A204.1 (cell line): ENCODE measurements around the gene METTL22.

Source experiments
- FAIRE-seq: peaks from 2 replicates; lab custom pipeline; 2012; peaks lifted over from hg19 to GRCh38; lab: Jason Lieb, UNC

METTL22 gene

GRCh38 chr16:8594149-8594666 is 27.3 kb upstream of the METTL22 start:
- FAIRE-seq: no peak

DNA sequence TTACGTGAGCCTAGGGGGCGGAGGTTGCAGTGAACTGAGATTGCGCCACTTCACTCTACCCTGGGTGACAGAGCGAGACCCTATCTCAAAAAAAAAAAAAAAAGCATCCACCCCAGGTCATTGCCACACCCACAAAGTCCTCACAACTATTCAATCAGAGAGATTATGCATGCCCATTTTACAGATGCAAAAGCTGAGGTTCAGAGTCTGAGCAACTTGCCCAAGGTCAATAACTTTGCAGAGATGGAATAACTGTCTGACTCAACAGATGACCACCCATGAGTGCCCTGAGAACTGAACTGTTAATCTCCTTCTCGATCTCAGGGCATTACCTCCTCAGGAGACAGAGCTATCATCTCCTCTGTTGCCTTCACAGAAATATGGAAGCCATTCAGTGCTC is 25.7 kb upstream of the METTL22 start:
- FAIRE-seq: no peak

- FAIRE-seq: no peak
These were observed 24.9 kb upstream of the METTL22 start for GRCh38 chr16:8596581-8596980.

DNA sequence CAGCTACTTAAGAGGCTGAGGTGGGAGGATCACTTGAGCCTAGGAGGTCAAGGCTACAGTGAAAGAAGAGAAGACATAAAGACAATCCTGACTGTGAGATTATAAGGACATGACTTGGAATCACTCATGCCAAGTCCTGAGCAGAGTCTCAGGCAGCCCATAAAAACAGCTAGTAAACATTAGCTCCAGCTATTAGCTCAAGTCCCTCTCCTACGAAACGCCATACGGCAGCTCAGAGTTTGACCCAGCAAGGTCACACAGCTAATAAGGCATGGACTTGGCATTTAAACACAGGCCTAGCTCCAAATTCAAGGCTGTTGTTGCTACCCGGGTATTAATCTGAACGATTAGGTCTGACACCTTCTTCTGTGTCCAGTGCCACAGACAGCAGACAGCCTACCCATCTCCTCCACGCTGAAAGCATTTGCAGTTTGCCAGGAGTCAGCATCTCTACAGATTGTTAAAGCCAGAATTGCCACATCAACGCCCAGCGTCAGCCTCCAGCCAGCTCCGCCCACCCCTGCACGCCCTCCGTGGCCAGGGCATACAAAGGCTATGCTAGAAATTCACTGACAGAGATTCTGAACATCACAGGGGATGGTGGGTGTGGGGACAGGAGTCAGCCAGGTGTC is 21.2 kb upstream of the METTL22 start:
- FAIRE-seq: no peak

DNA sequence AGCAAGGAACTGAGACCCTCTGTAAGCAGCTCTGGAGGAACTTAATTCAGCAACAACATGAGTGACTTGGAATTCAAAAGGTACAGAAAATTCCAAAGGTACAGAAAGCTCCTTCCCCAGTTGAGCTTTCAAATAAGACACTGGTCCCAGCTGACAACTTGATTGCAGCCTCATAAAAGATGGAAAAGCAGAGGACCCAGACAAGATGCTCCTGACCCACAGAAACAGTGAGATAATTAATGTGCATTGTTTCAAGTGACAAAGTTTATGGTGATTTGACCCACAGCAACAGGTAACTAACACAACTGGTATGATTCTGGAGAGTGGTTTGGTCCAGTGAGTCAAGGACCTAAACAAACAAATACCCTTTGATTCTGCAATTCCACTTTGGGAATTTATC is 15.9 kb upstream of the METTL22 start:
- FAIRE-seq: no peak

DNA sequence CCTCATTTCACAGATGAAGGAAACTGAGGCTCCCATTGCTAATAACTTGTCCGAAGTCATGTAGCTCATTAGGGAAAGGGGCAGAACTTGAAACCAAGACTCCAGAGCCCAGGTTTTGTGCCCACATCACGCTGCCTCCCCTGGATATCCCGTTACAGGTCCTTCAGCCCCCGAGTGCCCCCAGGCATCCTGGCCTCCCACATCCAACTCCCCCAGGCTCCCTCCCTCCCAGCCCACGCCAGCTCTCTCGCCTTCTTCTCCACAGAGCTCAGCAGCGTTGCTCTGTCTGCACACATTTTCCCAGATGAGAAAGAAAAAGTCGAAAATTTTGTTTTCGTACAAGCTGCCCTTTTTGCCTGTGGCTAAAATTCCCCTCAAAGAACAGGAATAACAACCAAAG is 14.3 kb upstream of the METTL22 start:
- no peak for FAIRE-seq

DNA sequence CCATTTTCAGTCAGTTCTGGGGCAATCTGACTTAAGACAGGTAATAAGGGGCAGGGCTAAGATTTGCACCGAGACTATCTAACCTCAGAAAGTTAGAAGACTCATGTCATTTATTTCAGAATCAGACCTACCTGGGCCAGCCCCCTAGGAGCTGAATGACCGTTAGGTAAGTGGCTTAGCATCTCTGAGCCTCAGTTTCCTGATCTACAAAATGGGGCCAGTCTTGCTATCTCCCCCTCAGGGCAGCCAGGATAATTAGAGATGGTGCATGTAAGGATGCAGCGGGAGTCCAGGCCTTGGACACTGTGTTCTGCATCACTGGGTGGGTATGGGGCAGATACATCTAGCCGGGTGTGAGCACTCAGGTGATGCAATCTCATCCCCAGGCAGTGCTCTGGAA is 10.4 kb upstream of the METTL22 start:
- no peak for FAIRE-seq

DNA sequence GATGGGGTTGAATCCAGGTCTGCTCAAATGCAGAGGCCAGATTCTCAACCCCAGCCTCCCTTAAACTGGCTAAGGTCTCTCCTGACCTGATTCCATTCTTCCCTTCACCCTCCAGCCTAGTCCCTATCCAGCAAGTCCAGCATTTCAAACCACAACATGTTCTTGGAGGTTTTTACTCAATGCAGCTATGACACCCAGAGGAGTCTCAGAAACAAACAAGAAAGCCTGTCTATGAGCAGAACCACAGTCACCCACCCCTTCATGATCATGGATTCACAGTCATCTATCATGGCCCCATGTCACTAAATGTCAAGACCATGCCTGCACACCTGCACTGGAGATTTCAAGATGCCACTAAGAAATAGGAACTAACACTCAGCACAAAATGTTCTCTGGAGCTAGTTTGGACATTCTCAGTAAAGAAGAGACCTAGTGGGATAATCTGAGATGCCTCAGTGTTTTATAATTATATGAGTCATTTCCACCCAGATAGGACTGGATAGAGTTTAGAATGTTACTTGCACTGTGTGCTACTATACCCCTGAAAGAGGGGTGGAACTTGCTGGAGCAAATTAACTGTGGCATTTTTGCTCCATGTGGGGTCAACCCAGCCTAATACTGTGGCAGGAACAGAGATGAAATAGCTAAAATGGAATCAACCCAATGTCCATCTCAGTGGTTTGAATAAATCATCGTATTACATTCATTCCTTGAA is 9.5 kb upstream of the METTL22 start:
- FAIRE-seq: no peak

DNA sequence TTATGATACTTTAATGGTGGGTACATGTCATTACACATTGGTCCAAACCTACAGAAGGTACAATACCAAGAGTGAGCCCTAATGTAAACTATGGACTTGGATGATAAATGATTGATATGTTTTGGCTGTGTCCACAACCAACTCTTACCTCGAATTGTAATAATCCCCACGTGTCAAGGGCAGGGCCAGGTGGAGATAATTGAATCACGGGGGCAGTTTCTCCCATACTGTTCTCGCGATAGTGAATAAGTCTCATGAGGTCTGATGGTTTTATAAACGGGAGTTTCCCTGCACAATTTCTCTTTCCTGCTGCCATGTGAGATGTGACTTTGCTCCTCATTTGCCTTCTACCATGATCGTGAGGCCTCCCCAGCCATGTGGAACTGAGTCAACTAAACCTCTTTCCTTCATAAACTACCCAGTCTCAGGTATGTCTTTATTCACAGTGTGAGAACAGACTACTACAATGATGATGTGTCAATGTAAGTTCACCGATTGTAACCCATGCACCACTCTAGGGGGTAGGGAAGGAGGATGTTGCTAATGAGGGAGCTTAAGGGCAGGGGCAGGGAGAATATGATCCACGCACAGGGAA is 7.0 kb upstream of the METTL22 start:
- no peak for FAIRE-seq

GRCh38 chr16:8619671-8620370 is 1.7 kb upstream of the METTL22 start:
- no peak for FAIRE-seq

- no peak for FAIRE-seq
These were observed 963 bp upstream of the METTL22 start for GRCh38 chr16:8620535-8620934.

- FAIRE-seq: no peak
These were observed 301 bp upstream of the METTL22 start for GRCh38 chr16:8621222-8621571.

GRCh38 chr16:8622315-8622656 is 788 bp downstream of the METTL22 start:
- FAIRE-seq: no peak

DNA sequence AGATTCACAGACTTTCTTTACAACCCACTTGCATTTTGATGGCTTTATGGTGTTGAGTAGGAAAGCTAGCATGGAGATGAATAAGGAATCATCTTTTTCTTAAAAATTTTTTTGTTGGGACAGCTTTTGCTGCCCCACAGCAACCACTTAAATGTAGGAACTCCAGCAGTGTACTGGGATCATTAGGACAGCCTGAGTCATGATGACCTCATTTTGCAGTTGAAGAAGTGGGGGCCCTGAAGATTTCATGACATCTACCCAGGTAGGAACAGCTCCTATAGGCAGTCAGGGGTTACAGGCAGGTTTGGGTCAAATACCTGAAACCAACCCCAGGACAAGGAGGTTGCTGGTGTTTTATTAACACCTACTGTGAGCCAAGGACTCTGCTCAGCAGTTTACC is 2.1 kb downstream of the METTL22 start:
- FAIRE-seq: no peak

GRCh38 chr16:8625491-8626087 is 4.1 kb downstream of the METTL22 start:
- no peak for FAIRE-seq

DNA sequence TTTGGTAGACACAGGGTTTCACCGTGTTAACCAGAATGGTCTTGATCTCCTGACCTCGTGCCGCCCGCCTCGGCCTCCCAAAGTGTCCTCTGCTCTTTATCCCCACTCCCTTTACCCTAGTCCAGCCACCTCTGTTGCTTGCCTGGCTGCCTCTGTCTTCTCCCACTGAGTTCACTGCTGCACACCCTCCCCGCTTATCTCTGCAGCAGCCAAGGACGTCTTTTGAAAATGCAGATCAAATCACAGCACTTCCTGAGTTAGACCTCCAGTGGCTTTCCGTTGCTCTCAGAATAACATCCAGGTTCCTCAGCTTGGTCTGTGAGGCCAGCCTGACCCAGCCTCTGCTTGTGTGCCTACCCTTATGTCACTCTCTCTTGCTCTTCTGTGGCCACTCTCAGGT is 5.4 kb downstream of the METTL22 start:
- no peak for FAIRE-seq

DNA sequence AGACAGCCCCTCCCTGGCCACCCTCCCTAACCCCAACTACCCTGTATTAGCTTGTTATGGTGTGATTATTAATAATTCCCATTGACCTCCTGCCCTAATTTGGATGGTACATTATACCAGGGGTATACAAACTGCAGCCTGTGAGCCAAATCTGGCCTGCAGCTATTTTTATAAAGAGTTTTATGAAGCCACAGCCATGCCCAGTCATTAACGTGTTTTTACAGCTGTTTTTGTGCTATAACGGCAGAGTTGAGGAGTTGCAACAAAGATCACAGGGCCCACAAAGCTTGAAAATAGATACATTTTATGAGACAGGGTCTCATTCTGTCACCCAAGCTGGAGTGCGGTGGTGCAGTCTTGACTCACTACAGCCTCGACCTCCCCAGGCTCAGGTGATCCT is 6.0 kb downstream of the METTL22 start:
- no peak for FAIRE-seq

DNA sequence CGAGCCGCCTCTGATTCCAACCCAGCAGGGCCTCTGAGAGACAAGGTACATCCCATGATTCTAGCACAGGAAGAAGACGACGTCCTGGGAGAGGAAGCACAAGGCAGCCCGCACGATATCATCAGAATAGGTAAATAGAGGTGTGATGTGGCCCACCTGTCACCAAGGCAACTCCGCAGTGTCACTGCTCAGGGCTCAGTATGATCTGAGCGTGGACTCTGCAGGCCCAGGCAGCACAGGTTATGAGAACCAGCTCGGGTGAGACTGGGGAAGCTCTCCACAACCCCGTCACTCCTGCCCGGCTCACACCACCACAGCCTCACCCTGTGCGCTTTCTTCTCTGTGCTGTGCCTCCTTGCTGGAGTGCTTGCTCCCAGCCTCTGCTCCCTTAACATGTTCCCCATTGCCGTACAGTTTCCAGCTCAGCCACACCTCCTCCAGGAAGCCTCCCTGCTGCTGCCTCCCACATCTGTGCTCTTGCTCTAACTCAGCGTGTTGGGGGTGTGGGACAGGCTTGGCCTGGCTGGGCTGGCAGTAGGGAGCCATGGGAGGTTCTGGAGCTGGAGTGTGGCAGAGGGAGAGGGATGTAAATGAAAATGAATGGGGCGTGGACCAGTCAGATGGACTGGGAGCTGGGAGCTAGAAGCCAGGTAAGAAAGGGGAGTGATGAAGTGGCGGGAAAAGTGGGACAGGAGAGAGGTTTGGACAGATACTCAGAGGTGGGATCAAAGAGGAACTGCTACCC is 7.7 kb downstream of the METTL22 start:
- no peak for FAIRE-seq

DNA sequence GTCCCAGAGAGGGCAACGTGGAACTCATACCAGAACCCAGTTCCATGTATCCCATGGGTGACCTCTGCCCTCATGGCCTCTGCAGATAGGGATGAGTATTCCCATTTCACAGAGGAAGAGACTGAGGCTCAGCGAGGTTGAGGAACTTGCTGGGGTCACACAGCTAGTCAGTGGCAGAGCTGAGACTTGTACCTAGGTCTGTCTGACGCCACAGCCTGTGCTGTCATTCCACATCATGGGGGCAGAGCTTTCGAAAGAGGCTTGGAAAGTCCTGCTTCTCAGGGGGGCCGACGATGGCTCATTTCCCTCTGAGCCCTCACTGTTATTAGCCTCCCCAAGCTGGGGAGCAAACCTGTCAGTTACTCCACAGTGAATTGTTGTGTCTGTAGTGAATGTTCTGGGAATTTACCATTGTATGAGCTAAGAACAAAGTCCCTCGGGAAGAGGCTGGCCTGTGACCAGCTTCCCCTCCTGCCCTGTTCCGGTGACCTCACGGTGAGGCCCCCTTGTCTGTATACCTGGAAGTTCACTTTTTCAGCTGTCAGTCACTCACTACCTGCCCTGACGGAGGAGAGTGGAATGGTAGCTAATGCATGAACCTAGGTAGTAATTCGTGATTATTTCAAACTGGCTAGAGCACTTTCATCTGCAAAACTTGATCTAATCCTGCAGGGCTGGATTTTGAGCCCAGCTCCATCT is 8.9 kb downstream of the METTL22 start:
- no peak for FAIRE-seq

DNA sequence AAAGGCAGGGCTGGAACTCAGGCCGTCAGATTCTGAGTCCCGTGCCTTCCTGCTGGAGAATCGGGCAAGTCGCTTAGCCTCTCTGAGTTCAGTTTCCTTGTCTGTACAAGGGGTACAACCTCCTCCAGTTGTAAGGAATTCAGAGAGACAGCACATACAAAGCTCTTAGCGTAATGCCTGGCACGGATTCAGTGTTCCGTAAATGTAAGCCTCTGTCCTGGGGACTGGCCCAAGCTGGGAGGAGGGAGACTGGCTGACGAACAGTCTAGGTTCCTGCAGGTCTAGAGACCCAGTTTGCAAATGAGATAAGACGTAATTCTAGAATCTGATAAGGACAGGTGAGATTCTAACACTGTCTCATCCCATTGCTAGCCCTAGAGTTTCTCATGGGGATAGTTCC is 9.9 kb downstream of the METTL22 start:
- FAIRE-seq: no peak

- FAIRE-seq: no peak
These were observed 10.4 kb downstream of the METTL22 start for GRCh38 chr16:8631818-8632465.
